ENCODE results near the gene PLEKHA8. TPM values are rescaled to one million over a fixed set of nuclear protein-coding genes. Genes with fewer than 3 reads are reported as not detected.

PLEKHA8 gene
- total RNA-seq, 1 donor from 2014 or later: 43.8 TPM

DNA sequence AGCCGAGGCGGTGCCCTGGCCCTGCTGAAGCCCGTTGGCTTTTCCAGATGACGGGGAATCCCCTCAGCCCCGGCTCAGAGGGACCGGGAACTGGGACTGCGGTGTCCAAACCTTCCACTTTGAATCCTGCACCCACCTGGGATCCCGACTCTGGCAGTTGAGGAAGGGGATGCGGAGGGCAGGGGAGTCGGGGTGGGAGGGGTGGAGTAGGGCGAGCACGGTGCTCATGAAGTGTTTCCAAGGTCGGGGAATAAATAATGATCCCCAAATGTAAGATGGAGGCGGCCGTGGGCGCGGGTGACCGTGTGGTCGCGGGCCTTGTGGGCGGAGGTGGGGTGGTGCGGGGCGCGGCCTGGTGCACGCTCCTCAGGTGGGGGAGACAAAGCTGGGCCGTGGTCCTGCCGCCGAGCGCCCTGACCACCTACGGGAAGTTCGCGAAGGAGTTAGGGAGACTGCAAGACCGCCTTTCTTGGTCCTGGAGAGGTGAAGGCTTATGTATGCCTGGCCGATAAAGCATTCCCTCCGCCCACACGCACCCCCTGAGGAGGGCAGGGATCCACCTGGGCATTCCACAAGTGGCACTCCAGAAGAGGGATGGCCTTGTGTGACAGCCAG, 108.0 kb downstream of the PLEKHA8 start:
- no peak overlapping the region for H3K27ac Mint-ChIP-seq (ENCODE audit: unreplicated experiment)
- no peaks in the 10 kb centered on the region for H3K9me3 Mint-ChIP-seq (ENCODE audit: unreplicated experiment)
- peak overlapping the region; percentile 93 for H3K4me3 Mint-ChIP-seq (ENCODE audit: unreplicated experiment)
- no peak for DNase-seq (ENCODE audit: low spot score)
- peaks cover 17% of the 10 kb centered on the region for H3K4me1 Mint-ChIP-seq (ENCODE audit: unreplicated experiment)
- no peaks in the 10 kb centered on the region for H3K36me3 Mint-ChIP-seq (ENCODE audit: low read depth, unreplicated experiment)
- TF ChIP-seq, protein P1, sequence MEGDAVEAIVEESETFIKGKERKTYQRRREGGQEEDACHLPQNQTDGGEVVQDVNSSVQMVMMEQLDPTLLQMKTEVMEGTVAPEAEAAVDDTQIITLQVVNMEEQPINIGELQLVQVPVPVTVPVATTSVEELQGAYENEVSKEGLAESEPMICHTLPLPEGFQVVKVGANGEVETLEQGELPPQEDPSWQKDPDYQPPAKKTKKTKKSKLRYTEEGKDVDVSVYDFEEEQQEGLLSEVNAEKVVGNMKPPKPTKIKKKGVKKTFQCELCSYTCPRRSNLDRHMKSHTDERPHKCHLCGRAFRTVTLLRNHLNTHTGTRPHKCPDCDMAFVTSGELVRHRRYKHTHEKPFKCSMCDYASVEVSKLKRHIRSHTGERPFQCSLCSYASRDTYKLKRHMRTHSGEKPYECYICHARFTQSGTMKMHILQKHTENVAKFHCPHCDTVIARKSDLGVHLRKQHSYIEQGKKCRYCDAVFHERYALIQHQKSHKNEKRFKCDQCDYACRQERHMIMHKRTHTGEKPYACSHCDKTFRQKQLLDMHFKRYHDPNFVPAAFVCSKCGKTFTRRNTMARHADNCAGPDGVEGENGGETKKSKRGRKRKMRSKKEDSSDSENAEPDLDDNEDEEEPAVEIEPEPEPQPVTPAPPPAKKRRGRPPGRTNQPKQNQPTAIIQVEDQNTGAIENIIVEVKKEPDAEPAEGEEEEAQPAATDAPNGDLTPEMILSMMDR (IDR thresholded peaks at IDR 0.05; ENCODE audit: unreplicated experiment): no peak
- peaks cover 8% of the 10 kb centered on the region for H3K27me3 Mint-ChIP-seq (ENCODE audit: unreplicated experiment)

DNA sequence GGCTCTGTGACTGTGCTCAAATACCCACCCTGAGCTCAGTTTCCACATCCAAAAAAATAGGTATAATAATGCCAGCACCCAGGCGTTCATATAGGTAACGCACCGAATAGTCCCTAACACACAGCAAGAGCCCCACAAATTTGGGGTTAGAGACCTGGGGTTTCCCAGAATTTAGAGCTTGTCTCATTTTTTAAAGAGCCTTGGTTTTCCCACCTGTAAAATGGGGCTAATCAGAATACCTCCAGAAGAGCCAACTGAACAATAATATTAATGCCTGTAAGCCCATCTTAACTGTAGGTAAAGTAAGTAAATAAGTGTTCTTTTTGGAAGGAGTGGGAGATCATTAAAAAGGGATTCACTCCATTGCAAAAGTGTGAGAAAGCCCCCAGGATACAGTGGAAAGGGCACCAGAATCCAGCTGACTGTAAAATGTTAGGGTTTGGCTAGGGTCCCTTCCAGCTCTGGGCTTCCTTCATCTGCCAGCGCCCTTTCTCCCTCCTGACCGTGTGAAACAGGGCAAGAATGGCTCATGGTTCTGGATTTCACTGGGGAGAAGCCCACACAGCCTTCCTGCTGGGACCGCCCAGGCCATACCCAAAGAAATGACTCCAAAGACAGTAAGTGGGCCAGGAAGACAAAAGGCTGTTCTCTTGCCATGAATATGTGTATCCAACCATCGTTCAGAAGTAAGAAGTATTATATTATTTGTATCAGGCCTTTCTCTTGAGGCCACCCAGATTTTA, 108.7 kb downstream of the PLEKHA8 start:
- DNase-seq (ENCODE audit: low spot score): no peak
- no peaks in the 10 kb centered on the region for H3K9me3 Mint-ChIP-seq (ENCODE audit: unreplicated experiment)
- peaks cover 20% of the 10 kb centered on the region for H3K4me1 Mint-ChIP-seq (ENCODE audit: unreplicated experiment)
- no peak overlapping the region for H3K27ac Mint-ChIP-seq (ENCODE audit: unreplicated experiment)
- TF ChIP-seq, protein P1 (IDR thresholded peaks at IDR 0.05; ENCODE audit: unreplicated experiment): no peak
- peak overlapping the region; percentile 93 for H3K4me3 Mint-ChIP-seq (ENCODE audit: unreplicated experiment)
- no peaks in the 10 kb centered on the region for H3K36me3 Mint-ChIP-seq (ENCODE audit: low read depth, unreplicated experiment)
- peaks cover 8% of the 10 kb centered on the region for H3K27me3 Mint-ChIP-seq (ENCODE audit: unreplicated experiment)

DNA sequence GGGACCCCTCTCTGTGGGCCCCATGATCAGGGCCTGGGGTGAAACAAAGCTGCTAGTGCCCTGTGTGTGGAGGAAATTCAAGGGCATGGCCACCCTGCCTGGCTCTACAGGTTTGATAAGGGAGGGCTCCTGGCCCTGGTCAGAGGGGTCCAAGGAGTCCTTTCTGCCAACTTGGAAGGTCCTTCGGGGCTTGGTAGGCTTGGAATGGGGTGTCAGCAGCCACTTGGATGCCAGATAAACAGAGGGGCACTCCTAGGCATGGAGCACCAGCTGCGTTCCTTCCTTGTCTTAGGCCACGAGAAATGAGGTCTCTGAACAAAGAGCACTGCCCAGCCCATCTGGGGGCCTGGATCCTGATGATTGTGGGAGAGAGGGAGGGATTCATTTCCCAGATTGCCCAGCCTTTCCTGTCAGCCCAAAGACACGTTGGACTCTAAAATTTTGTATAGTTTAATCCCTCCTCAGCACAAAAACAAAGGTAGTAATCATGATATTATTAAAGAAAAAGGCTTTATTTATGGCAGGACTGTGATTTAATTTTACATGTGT, 111.7 kb downstream of the PLEKHA8 start:
- TF ChIP-seq, protein P1 (IDR thresholded peaks at IDR 0.05; ENCODE audit: unreplicated experiment): no peak
- Mint-ChIP-seq H3K27ac (ENCODE audit: unreplicated experiment) (peak overlapping the region; percentile 64), H3K36me3 (ENCODE audit: low read depth, unreplicated experiment) (peaks cover 13% of the 10 kb centered on the region), H3K4me1 (ENCODE audit: unreplicated experiment) (peaks cover 35% of the 10 kb centered on the region), H3K9me3 (ENCODE audit: unreplicated experiment) (no peaks in the 10 kb centered on the region), H3K27me3 (ENCODE audit: unreplicated experiment) (peaks cover 10% of the 10 kb centered on the region), H3K4me3 (ENCODE audit: unreplicated experiment) (no peak overlapping the region)
- no peak for DNase-seq (ENCODE audit: low spot score)

- DNase-seq (ENCODE audit: low spot score): no peak
- H3K4me1 Mint-ChIP-seq (ENCODE audit: unreplicated experiment): peaks cover 35% of the 10 kb centered on the region
- H3K36me3 Mint-ChIP-seq (ENCODE audit: low read depth, unreplicated experiment): peaks cover 13% of the 10 kb centered on the region
- no peaks in the 10 kb centered on the region for H3K9me3 Mint-ChIP-seq (ENCODE audit: unreplicated experiment)
- peak overlapping the region; percentile 51 for H3K4me3 Mint-ChIP-seq (ENCODE audit: unreplicated experiment)
- peak overlapping the region; percentile 64 for H3K27ac Mint-ChIP-seq (ENCODE audit: unreplicated experiment)
- peaks cover 10% of the 10 kb centered on the region for H3K27me3 Mint-ChIP-seq (ENCODE audit: unreplicated experiment)
- TF ChIP-seq, protein P1 (IDR thresholded peaks at IDR 0.05; ENCODE audit: unreplicated experiment): no peak
Measured at GRCh38 chr7:30140456-30140855, 112.2 kb downstream of the PLEKHA8 start.

GRCh38 chr7:30142710-30143109, 114.5 kb downstream of the PLEKHA8 start:
- Mint-ChIP-seq H3K27me3 (ENCODE audit: unreplicated experiment) (peaks cover 5% of the 10 kb centered on the region), H3K9me3 (ENCODE audit: unreplicated experiment) (no peaks in the 10 kb centered on the region), H3K4me1 (ENCODE audit: unreplicated experiment) (peaks cover 35% of the 10 kb centered on the region), H3K36me3 (ENCODE audit: low read depth, unreplicated experiment) (peaks cover 13% of the 10 kb centered on the region), H3K27ac (ENCODE audit: unreplicated experiment) (no peak overlapping the region), H3K4me3 (ENCODE audit: unreplicated experiment) (no peak overlapping the region)
- no peak for DNase-seq (ENCODE audit: low spot score)
- TF ChIP-seq, protein P1 (IDR thresholded peaks at IDR 0.05; ENCODE audit: unreplicated experiment): no peak
